C4-2B (cell line): ENCODE measurements around the gene IGF2BP1.
"Not testable (repeated sequence)": the region's sequence is repeated elsewhere in the genome, so short reads cannot be mapped to it uniquely, and the experiment has no call there.

ENCODE experiments used
- H3K27ac ChIP-seq: fragments of 450-650 bp; 2 replicates; pipeline ENCODE4 v1.5.1; 2017
- ZFX ChIP-seq: fragments of 450-650 bp; IDR thresholded peaks from 2 replicates; pipeline ENCODE4 v1.6.1; 2017
- TF ChIP-seq, protein P1 (sequence below): fragments of 450-650 bp; conservative IDR thresholded peaks from 2 replicates; pipeline ENCODE4 v1.5.1; 2017; ENCODE audit warnings: mild to moderate bottlenecking

IGF2BP1 gene

DNA sequence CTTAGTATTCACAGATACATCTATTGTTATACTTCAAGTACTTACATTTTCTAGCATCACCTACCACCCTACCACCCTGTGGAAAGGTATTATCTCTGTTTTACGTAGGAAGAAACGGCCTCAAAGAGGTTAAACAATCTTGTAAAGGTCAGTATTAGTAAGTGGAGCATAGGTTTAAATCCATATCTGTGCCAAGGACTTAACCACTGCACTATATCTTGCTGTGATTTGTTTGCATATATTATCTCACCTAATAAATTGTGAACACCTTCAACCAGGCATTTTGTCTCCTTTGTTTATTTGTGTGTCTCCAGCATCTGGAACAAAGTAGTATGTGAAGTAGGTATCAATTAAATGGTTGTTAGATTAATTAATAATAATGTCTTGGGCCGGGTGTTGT lies 27.3 kb downstream of the IGF2BP1 start:
- no peak overlapping the region for H3K27ac ChIP-seq
- TF ChIP-seq, protein P1, sequence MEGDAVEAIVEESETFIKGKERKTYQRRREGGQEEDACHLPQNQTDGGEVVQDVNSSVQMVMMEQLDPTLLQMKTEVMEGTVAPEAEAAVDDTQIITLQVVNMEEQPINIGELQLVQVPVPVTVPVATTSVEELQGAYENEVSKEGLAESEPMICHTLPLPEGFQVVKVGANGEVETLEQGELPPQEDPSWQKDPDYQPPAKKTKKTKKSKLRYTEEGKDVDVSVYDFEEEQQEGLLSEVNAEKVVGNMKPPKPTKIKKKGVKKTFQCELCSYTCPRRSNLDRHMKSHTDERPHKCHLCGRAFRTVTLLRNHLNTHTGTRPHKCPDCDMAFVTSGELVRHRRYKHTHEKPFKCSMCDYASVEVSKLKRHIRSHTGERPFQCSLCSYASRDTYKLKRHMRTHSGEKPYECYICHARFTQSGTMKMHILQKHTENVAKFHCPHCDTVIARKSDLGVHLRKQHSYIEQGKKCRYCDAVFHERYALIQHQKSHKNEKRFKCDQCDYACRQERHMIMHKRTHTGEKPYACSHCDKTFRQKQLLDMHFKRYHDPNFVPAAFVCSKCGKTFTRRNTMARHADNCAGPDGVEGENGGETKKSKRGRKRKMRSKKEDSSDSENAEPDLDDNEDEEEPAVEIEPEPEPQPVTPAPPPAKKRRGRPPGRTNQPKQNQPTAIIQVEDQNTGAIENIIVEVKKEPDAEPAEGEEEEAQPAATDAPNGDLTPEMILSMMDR = no peak
- TF ChIP-seq ZFX = no peak

GRCh38 chr17:49026447-49026846 lies 29.3 kb downstream of the IGF2BP1 start:
- not testable (repeated sequence) for H3K27ac ChIP-seq

- H3K27ac ChIP-seq = no peak overlapping the region
- TF ChIP-seq, protein P1 = no peak
- no peak for TF ChIP-seq ZFX
These were observed 31.1 kb downstream of the IGF2BP1 start for GRCh38 chr17:49028271-49028670.

DNA sequence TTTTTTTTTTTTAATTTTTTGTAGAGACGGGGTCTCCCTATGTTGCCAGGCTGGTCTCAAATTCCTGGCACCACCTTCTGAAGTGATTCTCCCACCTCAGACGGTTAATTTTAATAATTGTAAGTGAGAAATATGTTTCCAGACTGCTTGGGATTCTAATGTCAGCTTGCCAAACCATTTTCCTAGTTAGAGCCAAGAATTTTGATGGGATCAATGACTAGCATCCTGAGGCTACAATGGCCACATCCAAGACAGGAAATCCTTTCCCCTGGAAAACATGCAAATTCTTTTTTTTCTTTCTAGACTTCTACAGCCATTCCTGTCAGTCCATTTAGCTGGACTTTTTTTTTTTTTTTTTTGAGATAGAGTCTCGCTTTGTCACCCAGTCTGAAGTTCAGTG lies 32.6 kb downstream of the IGF2BP1 start:
- H3K27ac ChIP-seq = no peak overlapping the region
- TF ChIP-seq, protein P1 = no peak
- no peak for TF ChIP-seq ZFX

- TF ChIP-seq, protein P1 = peak; percentile 95
- no peak for TF ChIP-seq ZFX
- no peak overlapping the region for H3K27ac ChIP-seq
These were observed 35.1 kb downstream of the IGF2BP1 start for GRCh38 chr17:49031965-49032928.

- peak; percentile 34; the same call in 1 of the 2 replicates for TF ChIP-seq ZFX
- TF ChIP-seq, protein P1 = peak; percentile 95
- H3K27ac ChIP-seq = no peak overlapping the region
These were observed 38.5 kb downstream of the IGF2BP1 start for GRCh38 chr17:49035470-49036269.

DNA sequence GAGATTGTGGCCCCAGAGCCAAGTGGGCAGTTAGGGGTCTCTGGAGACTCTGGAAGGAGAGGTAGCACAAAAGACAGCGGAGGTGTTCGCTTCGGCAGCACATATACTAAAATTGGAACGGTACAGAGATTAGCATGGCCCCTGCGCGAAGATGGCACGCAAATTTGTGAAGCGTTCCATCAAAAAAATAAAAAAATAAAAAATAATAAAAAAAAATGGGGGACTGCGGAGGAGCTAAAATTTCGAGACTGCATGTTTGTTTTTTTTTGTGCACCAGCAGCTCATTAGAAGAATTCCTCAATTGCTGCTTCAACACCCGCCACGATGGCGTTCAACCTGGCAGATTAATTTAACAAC lies 39.1 kb downstream of the IGF2BP1 start:
- no peak overlapping the region for H3K27ac ChIP-seq
- no peak for TF ChIP-seq ZFX
- TF ChIP-seq, protein P1 = no peak; the same call in none of the 2 replicates
